Measurements from ENCODE around the gene MOB3A.
"Not testable (repeated sequence)": the region's sequence is repeated elsewhere in the genome, so short reads cannot be mapped to it uniquely, and the experiment has no call there.

MOB3A gene

DNA sequence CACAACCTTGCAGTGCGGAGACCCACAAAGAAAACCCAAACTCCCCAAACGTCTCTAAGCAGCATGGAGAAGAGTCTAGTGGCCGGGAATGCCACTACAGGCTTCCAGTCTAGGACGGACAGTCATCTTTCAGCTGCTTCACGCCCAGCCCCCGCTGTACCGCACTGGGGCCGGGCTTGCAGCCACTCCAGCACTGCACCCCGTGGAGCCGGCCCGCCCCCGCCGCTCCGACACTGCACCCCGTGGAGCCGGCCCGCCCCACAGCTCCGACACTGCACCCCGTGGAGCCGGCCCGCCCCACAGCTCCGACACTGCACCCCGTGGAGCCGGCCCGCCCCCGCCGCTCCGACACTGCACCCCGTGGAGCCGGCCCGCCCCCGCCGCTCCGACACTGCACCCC, 32.1 kb upstream of the MOB3A start:
- Histone ChIP-seq H3K27ac (ENCODE audit: low read length, poor library complexity, severe bottlenecking) (peak overlapping the region; percentile 28), H3K4me1 (ENCODE audit: control insufficient read depth, insufficient read depth, low read depth, low read length) (peaks cover 25% of the 10 kb centered on the region), H3K36me3 (ENCODE audit: control insufficient read depth in 1 of 2, insufficient read depth in 2 of 2, low read depth in 1 of 2, low read length in 2 of 2) (peaks cover 79 to 85% of the 10 kb centered on the region in 2 experiments), H3K79me1 (replicated peaks; ENCODE audit: low read length, poor library complexity, severe bottlenecking) (peaks cover 43% of the 10 kb centered on the region)
- H3K9ac ChIP-seq (ENCODE audit: low read length); H3K27me3 ChIP-seq (ENCODE audit: control insufficient read depth in 1 of 2, insufficient read depth in 1 of 2, low read length in 2 of 2); H2BK12ac ChIP-seq (ENCODE audit: low read length in 2 of 2); H3K23ac ChIP-seq (ENCODE audit: low read length in 2 of 2); H2AFZ ChIP-seq (ENCODE audit: low read depth, low read length); DNase-seq; H3K18ac ChIP-seq (ENCODE audit: low read depth in 1 of 2, low read length in 2 of 2); H2BK15ac ChIP-seq (ENCODE audit: low read depth, poor library complexity, severe bottlenecking); H2BK120ac ChIP-seq (ENCODE audit: low read depth, low read length); H3K4ac ChIP-seq (ENCODE audit: low read depth in 1 of 2, low read length in 2 of 2); H4K8ac ChIP-seq (ENCODE audit: low read length); H4K91ac ChIP-seq (ENCODE audit: low read length); H3K4me3 ChIP-seq (ENCODE audit: insufficient read depth in 1 of 2, low read depth in 1 of 2, low read length in 2 of 2); H3K4me2 ChIP-seq (ENCODE audit: low read length, poor library complexity, severe bottlenecking); H3K14ac ChIP-seq (ENCODE audit: low read length in 2 of 2); H3K9me3 ChIP-seq (ENCODE audit: control insufficient read depth, low read length); H2AK5ac ChIP-seq (ENCODE audit: low read length, severe bottlenecking); H2BK5ac ChIP-seq (ENCODE audit: low read depth, low read length, poor library complexity, severe bottlenecking): not testable (repeated sequence)
- WGBS, result 92% methylated on average over 13 of the region's 34 CpGs

DNA sequence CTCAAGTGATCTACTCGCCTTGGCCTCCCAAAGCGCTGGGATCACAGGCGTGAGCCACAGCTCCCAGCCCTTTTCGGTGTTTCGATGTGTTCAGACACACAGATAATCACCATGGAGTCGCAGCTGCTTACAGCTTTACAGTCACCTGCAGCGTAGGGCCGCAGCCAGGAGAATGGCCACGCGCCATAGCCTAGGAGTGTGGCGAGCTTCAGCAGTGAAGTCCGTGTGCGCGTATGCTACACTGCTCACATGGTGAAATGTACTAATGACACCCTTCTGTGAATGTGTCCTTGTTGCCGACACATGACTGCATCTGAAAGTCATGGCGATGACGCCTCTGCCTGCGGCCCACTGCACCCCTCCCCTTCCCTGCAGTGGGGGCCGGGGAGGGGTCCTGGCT, 31.6 kb upstream of the MOB3A start:
- Histone ChIP-seq H4K91ac (ENCODE audit: low read length) (peak overlapping the region; percentile 67), H3K14ac (ENCODE audit: low read length in 2 of 2) (no peak overlapping the region), H3K79me1 (replicated peaks; ENCODE audit: low read length, poor library complexity, severe bottlenecking) (peaks cover 43% of the 10 kb centered on the region), H3K27ac (ENCODE audit: low read length, poor library complexity, severe bottlenecking) (peak overlapping the region; percentile 28), H3K23ac (ENCODE audit: low read length in 2 of 2) (no peak overlapping the region), H3K4me1 (ENCODE audit: control insufficient read depth, insufficient read depth, low read depth, low read length) (peaks cover 23% of the 10 kb centered on the region), H4K8ac (ENCODE audit: low read length) (no peak overlapping the region), H2BK15ac (ENCODE audit: low read depth, poor library complexity, severe bottlenecking) (no peak overlapping the region), H3K36me3 (ENCODE audit: control insufficient read depth in 1 of 2, insufficient read depth in 2 of 2, low read depth in 1 of 2, low read length in 2 of 2) (peaks cover 84 to 85% of the 10 kb centered on the region in 2 experiments), H2AFZ (ENCODE audit: low read depth, low read length) (no peak overlapping the region), H3K9ac (ENCODE audit: low read length) (no peak overlapping the region), H2BK120ac (ENCODE audit: low read depth, low read length) (no peak overlapping the region), H2BK12ac (ENCODE audit: low read length in 2 of 2) (no peak overlapping the region), H3K4ac (ENCODE audit: low read depth in 1 of 2, low read length in 2 of 2) (no peak overlapping the region), H3K27me3 (ENCODE audit: control insufficient read depth in 1 of 2, insufficient read depth in 1 of 2, low read length in 2 of 2) (no peaks in the 10 kb centered on the region), H3K9me3 (ENCODE audit: control insufficient read depth, low read length) (no peaks in the 10 kb centered on the region), H2AK5ac (ENCODE audit: low read length, severe bottlenecking) (no peak overlapping the region), H2BK5ac (ENCODE audit: low read depth, low read length, poor library complexity, severe bottlenecking) (no peak overlapping the region), H3K4me3 (ENCODE audit: insufficient read depth in 1 of 2, low read depth in 1 of 2, low read length in 2 of 2) (no peak overlapping the region), H3K18ac (ENCODE audit: low read depth in 1 of 2, low read length in 2 of 2) (no peak overlapping the region), H3K4me2 (ENCODE audit: low read length, poor library complexity, severe bottlenecking) (no peak overlapping the region)
- no peak for DNase-seq
- WGBS, result 88% methylated on average over 19 of the region's 19 CpGs

DNA sequence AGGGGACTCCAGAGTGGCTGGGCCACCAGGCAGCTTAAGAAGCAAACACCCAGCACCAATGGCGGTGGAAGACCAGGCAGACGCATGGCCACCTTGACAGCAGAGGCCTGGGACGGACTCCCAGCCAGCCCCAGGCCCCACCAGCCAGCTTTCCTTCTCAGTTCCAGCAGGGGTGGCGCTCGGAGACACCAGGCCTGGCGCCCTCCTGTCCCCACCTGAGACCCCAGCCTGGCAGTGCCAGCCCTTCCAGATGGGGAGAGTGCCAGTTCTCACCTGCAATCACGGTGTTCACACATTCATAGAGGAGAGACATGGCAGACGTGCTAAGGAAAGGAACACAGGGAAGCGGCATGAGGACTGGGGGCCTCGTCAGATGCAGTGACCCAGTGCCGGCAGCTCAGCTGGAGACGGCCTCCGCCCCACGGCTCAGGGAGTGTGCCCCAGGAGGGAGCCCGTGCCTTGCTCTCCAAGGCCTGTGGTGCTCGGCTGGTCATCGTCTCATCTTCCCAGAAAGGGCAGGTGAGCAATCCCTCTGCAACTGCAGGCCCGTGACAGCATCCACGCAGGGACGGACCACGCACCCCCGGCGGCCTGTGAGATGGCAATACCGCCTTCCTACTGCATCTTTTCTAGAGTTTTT, 30.9 kb upstream of the MOB3A start:
- H3K79me1 ChIP-seq (replicated peaks; ENCODE audit: low read length, poor library complexity, severe bottlenecking), result peaks cover 39% of the 10 kb centered on the region
- 98% methylated on average over 24 of the region's 24 CpGs for WGBS
- H3K23ac ChIP-seq (ENCODE audit: low read length in 2 of 2), result no peak overlapping the region
- peaks cover 23% of the 10 kb centered on the region for H3K4me1 ChIP-seq (ENCODE audit: control insufficient read depth, insufficient read depth, low read depth, low read length)
- H3K36me3 ChIP-seq (ENCODE audit: control insufficient read depth in 1 of 2, insufficient read depth in 2 of 2, low read depth in 1 of 2, low read length in 2 of 2), result peaks cover 85% of the 10 kb centered on the region in 2 experiments
- no peak for DNase-seq
- no peaks in the 10 kb centered on the region for H3K27me3 ChIP-seq (ENCODE audit: control insufficient read depth in 1 of 2, insufficient read depth in 1 of 2, low read length in 2 of 2)
- no peak overlapping the region for H2AFZ ChIP-seq (ENCODE audit: low read depth, low read length)
- no peak overlapping the region for H3K9ac ChIP-seq (ENCODE audit: low read length)
- no peak overlapping the region for H2BK15ac ChIP-seq (ENCODE audit: low read depth, poor library complexity, severe bottlenecking)
- no peak overlapping the region for H4K8ac ChIP-seq (ENCODE audit: low read length)
- no peak overlapping the region for H3K4ac ChIP-seq (ENCODE audit: low read depth in 1 of 2, low read length in 2 of 2)
- no peak overlapping the region for H3K27ac ChIP-seq (ENCODE audit: low read length, poor library complexity, severe bottlenecking)
- H2AK5ac ChIP-seq (ENCODE audit: low read length, severe bottlenecking), result no peak overlapping the region
- H3K9me3 ChIP-seq (ENCODE audit: control insufficient read depth, low read length), result no peaks in the 10 kb centered on the region
- no peak overlapping the region for H2BK5ac ChIP-seq (ENCODE audit: low read depth, low read length, poor library complexity, severe bottlenecking)
- no peak overlapping the region for H4K91ac ChIP-seq (ENCODE audit: low read length)
- no peak overlapping the region for H3K14ac ChIP-seq (ENCODE audit: low read length in 2 of 2)
- no peak overlapping the region for H3K4me3 ChIP-seq (ENCODE audit: insufficient read depth in 1 of 2, low read depth in 1 of 2, low read length in 2 of 2)
- no peak overlapping the region for H2BK120ac ChIP-seq (ENCODE audit: low read depth, low read length)
- no peak overlapping the region for H3K4me2 ChIP-seq (ENCODE audit: low read length, poor library complexity, severe bottlenecking)
- H3K18ac ChIP-seq (ENCODE audit: low read depth in 1 of 2, low read length in 2 of 2), result no peak overlapping the region
- H2BK12ac ChIP-seq (ENCODE audit: low read length in 2 of 2), result no peak overlapping the region

DNA sequence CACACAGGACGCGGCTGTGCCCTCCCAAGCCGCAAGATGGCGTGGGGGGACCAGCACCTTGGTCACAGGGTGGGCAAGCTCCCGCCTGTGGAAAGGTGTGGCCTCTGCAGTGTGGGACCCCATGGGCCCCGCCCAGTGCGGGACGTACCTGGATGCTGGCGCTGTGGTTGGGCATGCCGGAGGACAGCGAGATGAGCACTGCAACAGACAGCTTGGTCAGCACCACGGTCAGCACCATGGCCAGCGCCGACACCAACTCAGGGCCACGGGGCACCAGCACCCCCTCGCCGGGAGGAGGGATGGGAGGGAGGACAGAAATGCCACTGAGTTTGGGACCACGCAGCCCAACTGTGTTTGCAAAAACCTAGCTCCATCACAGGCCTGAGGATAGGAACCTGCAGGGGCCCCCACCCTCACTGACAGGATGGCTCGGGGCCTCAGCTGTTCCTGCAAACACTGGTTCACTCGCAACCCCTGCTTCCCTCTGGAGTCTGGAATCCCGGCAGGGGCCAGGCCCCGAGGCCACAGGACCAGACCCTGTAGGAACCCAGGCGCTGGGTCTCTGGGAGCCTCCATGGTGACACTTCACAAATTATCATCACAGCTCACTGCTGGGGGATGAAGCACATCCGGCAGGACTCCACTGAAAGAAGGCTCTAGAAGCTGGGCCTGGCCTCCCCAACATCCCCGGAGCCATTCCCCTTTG, 27.7 kb upstream of the MOB3A start:
- DNase-seq, result peak; percentile 11
- Histone ChIP-seq H3K4me2 (ENCODE audit: low read length, poor library complexity, severe bottlenecking) (no peak overlapping the region), H3K14ac (ENCODE audit: low read length in 2 of 2) (no peak overlapping the region), H3K18ac (ENCODE audit: low read depth in 1 of 2, low read length in 2 of 2) (no peak overlapping the region), H2BK5ac (ENCODE audit: low read depth, low read length, poor library complexity, severe bottlenecking) (no peak overlapping the region), H2BK120ac (ENCODE audit: low read depth, low read length) (no peak overlapping the region), H3K4me1 (ENCODE audit: control insufficient read depth, insufficient read depth, low read depth, low read length) (peaks cover 10% of the 10 kb centered on the region), H3K27me3 (ENCODE audit: control insufficient read depth in 1 of 2, insufficient read depth in 1 of 2, low read length in 2 of 2) (no peaks in the 10 kb centered on the region), H3K23ac (ENCODE audit: low read length in 2 of 2) (no peak overlapping the region), H3K4me3 (ENCODE audit: insufficient read depth in 1 of 2, low read depth in 1 of 2, low read length in 2 of 2) (no peak overlapping the region), H3K9ac (ENCODE audit: low read length) (no peak overlapping the region), H3K79me1 (replicated peaks; ENCODE audit: low read length, poor library complexity, severe bottlenecking) (peaks cover 40% of the 10 kb centered on the region), H2BK12ac (ENCODE audit: low read length in 2 of 2) (no peak overlapping the region), H2AK5ac (ENCODE audit: low read length, severe bottlenecking) (no peak overlapping the region), H2AFZ (ENCODE audit: low read depth, low read length) (no peak overlapping the region), H3K4ac (ENCODE audit: low read depth in 1 of 2, low read length in 2 of 2) (no peak overlapping the region), H3K9me3 (ENCODE audit: control insufficient read depth, low read length) (no peaks in the 10 kb centered on the region), H4K91ac (ENCODE audit: low read length) (no peak overlapping the region), H4K8ac (ENCODE audit: low read length) (no peak overlapping the region), H3K27ac (ENCODE audit: low read length, poor library complexity, severe bottlenecking) (no peak overlapping the region), H3K36me3 (ENCODE audit: control insufficient read depth in 1 of 2, insufficient read depth in 2 of 2, low read depth in 1 of 2, low read length in 2 of 2) (peaks cover 82 to 87% of the 10 kb centered on the region in 2 experiments), H2BK15ac (ENCODE audit: low read depth, poor library complexity, severe bottlenecking) (no peak overlapping the region)
- 96% methylated on average over 25 of the region's 25 CpGs for WGBS

Measured in mesenchymal stem cell (in vitro differentiated cells and primary cell).